Amygdala (tissue), 56 donors: ENCODE measurements around the gene ARRB2.

Source experiments
- DNase-seq, 56 donors: peaks; one replicate each; lab custom pipeline; 2025; lab: John Stamatoyannopoulos, UW

ARRB2 gene

DNA sequence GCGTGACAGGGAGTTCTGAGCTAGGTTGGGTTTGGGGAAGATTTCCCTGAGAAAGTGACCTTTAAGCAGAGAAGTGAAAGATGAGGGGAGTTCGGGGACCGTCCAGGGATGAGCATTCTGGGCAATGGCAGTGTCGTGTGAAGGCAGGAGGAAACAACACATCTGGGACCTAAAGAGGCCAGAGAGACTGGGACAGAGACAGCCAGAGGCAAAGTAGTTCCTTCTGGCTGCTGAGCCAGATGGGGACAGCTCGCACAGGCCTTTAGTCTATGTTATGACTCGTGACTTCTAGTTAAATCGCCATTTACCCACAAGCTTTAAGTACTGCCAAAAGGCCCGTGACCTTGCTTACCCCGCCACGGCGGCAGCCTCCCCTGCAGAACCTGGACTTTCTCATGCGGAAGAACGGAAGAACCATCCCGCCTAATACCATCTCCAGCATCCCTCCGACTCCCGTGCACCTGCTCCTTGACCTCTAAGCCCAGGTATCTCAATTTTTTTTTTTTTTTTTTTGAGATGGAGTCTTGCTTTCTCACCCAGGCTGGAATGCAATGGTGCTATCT lies 12.3 kb downstream of the ARRB2 start:
- no peak for DNase-seq

DNA sequence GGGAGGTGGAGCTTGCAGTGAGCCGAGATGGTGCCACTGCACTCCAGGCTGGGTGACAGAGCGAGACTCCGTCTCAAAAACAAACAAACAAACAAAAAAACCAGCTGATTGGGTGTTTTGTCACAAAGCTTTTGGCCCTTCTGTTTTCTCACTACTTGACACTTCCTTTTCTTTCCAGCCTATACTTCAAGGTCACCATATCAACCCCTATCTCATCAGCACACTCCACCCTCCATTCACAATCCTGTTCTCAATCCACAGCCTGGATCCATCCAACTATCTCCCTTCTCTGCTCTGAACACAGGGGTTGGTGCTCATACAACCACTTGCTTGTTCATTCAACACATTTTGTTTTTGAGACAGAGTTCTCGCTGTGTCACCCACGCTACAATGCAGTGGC lies 14.2 kb downstream of the ARRB2 start:
- DNase-seq: no peak

DNA sequence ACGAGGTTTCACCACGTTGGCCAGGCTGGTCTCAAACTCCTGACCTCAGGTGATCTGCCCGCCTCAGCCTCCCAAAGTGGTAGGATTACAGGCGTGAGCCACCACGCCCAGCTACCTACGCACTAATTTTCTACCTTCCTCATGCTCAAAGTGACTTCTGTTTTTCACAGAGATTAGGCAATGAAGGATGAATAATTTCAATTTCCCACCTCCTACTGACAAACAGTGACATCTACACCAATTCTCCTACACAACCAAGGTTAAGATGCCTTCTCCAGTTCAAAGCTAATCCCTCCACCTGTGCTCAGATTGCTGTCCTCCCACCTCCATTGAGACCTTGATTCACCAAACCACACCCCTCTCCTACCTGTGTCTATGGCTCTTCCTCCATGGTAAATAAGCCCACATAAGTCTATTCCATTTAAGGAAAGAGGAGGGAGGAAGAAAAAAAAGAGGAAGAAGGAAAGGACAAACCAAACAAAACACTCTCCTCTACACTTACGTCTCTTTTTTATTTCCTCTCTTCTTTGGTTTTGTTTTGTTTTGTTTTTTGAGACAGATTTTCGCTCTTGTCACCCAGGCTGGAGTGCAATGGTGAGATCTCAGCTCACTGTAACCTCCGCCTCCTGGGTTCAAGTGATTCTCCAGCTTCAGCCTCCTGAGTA lies 15.3 kb downstream of the ARRB2 start:
- DNase-seq: no peak

DNA sequence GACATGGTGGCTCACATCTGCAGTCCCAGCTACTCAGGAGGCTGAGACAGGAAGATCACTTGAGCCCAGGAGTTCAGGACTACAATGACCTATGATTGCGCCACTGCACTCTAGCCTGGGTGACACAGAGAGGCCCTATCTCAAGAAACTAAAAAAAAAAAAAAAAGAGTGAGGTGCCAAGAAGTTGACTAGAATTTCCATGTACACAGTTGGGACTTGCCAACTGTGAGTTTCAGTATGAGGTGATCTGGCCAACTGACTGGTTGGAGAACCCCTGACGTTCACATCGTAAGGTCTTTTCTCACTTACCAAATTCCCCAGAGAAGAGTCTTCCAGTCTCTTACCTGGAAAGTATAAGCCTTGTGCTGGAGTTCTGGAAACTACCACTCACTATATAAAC lies 17.7 kb downstream of the ARRB2 start:
- no peak for DNase-seq

DNA sequence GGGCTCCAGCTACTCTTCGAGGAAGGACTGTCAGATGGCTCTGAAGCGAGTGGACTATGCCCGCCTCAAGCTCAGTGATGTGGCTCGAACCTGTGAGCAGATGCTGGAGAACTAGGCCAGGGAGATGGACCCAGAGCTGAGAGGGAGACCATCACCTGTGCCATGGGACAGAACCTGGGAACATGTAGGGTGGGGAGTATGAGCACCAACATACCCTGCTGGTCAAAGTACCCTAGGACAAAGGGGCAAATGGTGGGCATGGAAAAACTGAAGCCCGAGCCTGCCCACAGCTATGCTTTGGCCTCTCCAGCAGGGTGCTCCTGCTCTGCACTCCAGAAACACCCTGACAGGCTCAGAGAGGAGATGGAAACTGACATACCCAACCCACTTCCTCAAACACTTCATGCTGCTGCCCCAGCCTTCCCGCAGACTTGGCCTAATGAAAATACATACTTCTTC lies 22.7 kb downstream of the ARRB2 start:
- DNase-seq: peak in 4 of 56 donors; percentile 9 to 36 (median 28)

DNA sequence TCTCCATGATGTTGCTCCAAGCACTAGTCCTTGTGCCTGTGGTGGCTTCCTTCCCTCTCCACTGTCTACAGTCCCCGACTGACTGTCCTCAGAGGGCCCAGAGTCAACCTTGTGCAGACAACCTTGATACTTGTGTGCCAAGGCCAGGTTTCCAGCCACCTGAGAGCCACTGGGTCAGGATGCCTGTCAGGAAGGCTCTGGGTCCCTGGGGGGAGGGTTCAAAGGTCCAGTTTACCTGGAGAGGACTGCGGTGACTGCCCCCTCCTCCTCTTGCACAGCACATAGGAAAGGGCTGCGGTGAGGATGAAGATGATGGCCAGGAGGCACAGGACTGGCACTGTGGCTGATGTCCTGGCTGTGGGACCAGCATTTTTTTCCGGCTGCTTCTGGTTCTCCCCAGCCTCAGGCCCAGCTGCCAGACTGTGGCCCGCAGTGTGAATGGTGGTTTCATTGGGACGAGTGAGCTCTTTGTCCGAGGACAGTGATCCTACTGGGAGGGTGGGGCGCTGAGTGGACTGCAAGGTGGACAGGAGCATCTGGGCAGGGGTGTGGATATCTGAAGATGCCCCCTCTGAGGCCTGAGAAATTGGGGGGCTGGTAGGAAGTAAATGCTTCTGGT lies 24.5 kb downstream of the ARRB2 start:
- DNase-seq: no peak

DNA sequence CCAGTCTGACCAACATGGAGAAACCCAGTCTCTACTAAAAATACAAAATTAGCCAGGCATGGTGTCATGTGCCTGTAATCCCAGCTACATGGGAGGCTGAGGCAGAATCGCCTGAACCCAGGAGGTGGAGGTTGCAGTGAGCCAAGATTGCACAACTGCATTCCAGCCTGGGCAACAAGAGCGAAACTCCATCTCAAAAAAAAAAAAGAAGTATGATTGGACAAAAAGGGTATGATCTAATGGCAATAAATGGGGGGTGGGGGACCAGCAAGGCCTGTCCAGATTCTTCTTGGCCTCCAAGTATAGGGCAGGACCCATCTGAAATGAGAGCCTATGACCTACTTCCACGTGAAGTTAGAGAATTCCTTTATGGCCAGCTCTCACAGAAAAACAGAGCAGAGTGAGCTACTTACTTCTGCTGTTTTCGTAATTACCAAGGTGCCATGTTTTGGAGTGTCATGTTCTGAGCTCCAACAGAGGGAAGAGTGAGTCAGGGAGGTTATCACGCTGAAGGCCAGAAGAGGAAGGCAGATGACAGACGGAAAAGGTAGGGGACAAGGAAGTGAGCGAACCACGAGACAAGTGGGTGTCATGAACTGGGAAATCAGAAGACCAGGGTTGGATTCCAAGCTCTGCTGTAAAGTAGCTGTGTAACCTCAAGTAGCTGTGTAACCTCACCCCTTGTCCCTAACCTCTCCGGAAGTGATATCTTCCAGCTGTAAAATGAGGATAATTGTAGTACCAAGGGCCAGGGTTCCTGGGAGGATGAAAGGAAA lies 25.6 kb downstream of the ARRB2 start:
- DNase-seq: peak in 7 of 56 donors; percentile 14 to 50 (median 20)

DNA sequence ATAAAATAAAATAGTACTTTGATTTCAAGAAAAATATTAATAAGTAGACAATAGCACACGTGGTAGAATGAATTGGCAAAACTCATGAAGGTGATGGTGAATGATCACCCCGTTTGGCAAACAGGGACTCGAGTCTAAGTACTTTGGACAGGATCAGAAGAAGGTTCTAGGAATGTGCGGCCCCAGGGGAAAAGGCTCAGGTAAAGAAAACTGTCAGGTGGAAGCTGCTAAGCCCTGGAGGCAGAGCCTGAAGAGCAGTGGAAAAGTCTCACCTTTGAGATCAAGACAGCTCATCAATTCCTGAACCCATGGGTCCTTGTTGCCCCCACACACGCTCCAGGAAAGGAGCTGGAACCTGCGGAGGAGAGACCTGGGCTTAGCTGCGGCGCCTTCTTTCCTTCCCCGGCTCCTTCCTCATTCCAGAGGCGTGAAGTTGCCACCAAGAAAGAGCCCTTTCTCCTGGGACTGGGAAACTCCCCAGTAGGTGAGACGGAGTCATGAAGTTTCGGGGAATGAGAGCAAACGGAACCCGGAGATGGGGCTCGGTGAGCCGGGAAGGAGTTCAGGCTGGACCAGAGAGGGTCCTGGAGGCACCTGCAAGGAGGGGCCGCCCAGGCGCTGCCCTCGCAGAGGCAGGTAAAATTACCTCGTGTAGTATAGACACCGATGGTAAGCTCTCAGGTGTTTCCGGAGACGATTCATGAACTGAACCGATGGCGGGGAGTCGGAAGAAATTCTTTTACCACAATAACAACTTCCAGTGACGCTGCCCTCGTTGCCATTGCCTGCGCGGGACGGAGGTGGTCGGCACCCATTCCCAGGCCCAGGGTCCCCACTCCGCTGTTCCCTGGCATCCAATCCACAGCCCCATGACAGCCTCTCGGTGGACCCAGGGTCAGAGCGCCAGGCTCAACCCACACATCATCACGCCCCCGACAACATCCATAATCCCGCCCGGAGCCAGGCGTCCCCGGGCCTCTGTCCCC lies 28.0 kb downstream of the ARRB2 start:
- no peak for DNase-seq

- DNase-seq: peak in 8 of 56 donors; percentile 19 to 62 (median 36)
Measured at GRCh38 chr17:4739122-4740024, 28.9 kb downstream of the ARRB2 start, which contains the start of the genes CXCL16 and ZMYND15. Gene CXCL16 (minus strand): TSS chr17:4739928. CDS start chr17:4739339, 589 bp downstream. Gene ZMYND15 (plus strand): TSS chr17:4739833. CDS start chr17:4740549, 716 bp downstream.

DNA sequence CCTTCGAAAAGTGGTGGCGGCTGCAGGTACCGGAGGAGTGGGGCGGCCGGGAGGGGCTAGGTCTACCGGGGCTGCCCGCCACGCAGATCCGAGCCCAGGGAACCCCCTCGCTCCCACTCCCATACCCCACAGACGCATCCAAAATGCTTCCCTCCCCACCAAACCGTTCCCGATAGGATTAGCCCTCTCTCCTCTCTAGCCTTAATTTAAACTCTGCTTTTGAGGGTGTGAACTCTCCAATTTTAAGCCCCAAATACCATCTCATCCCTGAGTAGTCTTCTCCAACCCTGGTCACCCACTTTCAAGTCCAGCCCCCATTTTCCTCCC lies 29.6 kb downstream of the ARRB2 start:
- DNase-seq: no peak

- no peak for DNase-seq
Measured at GRCh38 chr17:4740584-4740983, 30.2 kb downstream of the ARRB2 start.

DNA sequence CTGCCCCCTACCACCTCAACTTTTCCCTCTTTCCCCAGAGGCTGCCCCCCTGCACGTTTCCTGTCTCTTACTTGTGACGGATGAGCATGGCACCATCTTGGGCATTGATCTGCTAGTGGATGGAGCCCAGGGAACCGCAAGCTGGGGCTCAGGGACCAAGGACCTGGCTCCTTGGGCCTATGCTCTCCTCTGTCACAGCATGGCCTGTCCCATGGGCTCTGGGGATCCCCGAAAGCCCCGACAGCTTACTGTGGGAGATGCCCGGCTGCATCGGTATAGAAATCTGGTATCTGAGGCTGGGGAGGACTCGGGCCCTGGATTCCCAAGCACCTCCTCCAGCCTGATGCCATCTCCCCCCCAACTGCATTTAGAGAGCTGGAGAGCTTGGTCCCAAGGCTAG lies 31.1 kb downstream of the ARRB2 start:
- no peak for DNase-seq

- DNase-seq: no peak
Measured at GRCh38 chr17:4742133-4742532, 31.7 kb downstream of the ARRB2 start.

DNA sequence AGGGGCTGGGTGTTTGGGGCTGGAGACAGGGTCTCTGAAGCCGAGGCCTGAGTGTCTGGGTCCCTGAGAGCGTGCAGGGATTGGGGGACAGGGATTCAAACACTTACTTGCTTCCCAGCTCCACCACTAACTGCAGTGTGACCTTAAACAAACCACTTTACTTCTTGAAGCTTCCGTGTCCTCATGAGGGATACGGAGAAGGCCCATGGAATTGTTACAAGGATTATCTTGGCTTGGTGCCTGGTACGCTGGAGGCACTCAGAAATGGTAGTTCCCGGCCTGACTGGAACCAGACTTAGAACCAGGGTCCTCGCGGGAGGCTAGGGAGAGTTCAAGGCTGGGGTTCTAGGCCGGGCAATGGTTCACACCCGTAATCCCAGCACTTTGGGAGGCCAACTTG lies 32.2 kb downstream of the ARRB2 start:
- DNase-seq: no peak

DNA sequence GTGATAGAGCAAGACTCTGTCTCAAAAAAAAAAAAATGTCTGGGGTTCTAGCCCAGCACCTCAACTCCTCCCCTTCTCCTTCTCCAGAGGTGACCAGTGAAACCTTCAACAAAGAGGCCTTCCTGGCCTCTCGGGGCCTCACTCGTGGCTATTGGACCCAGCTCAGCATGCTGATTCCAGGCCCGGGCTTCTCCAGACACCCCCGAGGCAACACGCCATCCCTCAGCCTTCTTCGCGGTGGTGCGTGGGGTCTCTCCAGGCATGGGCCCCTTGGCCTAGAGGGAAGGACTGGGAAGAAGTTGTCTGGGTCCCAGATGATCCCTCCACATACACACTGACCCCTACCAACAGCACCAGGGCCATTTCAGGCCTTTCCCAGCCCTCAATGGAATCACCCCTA lies 32.8 kb downstream of the ARRB2 start:
- DNase-seq: no peak

DNA sequence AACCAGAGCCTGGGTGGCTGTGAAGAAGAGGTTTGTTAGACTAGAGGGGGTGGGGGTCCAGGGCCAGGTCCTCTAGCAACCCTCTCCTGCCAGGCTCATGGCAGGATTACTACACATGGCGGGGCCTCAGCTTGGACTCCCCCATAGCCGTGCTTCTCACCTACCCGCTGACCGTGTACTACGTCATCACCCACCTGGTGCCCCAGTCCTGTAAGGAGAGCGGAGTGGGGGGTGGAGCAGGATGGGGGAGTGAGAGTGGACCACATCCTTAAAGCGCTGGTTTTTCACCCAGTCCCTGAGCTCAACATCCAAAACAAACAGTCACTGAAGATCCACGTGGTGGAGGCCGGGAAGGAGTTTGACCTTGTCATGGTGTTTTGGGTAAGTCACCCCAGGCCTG lies 33.5 kb downstream of the ARRB2 start:
- DNase-seq: no peak

GRCh38 chr17:4744999-4745969 lies 34.9 kb downstream of the ARRB2 start:
- DNase-seq: no peak

- peak in 3 of 56 donors; percentile 18 to 41 (median 23) for DNase-seq
Measured at GRCh38 chr17:4747847-4748246, 37.4 kb downstream of the ARRB2 start.
